Prostate gland (tissue), 2 donors: ENCODE measurements around the gene CCDC88A. TPM values are rescaled to one million over a fixed set of nuclear protein-coding genes. Genes with fewer than 3 reads are reported as not detected.
A peak's percentile ranks its signal among the peaks of the same experiment; 100 is the strongest.

Source experiments
- DNase-seq: peaks from one replicate; pipeline ENCODE4 v3.0.0-alpha.2; 2019; ENCODE audit warnings: low spot score
- H3K27ac ChIP-seq, 2 donors: fragments of 200-600 bp; sonication (generic); 2 replicates each; pipeline ENCODE4 v1.5.1; 2017 to 2019
- H3K27me3 ChIP-seq: fragments of 200-600 bp; sonication (generic); replicated peaks from 2 replicates; pipeline ENCODE4 v1.5.1; 2019; ENCODE audit not compliant: insufficient read depth
- H3K36me3 ChIP-seq, 2 donors: fragments of 200-600 bp; sonication (generic); 1 replicate in 1 of 2; 2 replicates in 1 of 2; pipeline versions ENCODE4 v1.5.1 to v1.8.1; 2017 to 2019
- H3K4me1 ChIP-seq: fragments of 200-600 bp; sonication (generic); replicated peaks from 2 replicates; pipeline ENCODE4 v1.5.1; 2019
- H3K4me3 ChIP-seq, 2 donors: fragments of 200-600 bp; sonication (generic); 2 replicates each; pipeline ENCODE4 v1.5.1; 2017 to 2019
- H3K9me3 ChIP-seq: fragments of 200-600 bp; sonication (generic); 2 replicates; pipeline ENCODE4 v1.5.1; 2017
- POLR2AphosphoS5 ChIP-seq: sonication (generic); formaldehyde crosslinking; IDR thresholded peaks from one replicate; pipeline ENCODE4 v1.6.1; 2017; ENCODE audit warnings: antibody characterized with exemption
- WGBS: methylation state at CpG from one replicate; pipeline ENCODE4 v1.1.5; 2018; 5-methylcytosine and 5-hydroxymethylcytosine counted together
- intact Hi-C: fragments of 100-400 bp; cut with DNase I; formaldehyde crosslinking; loops from one replicate; pipeline ENCODE4 v1.14.2; 2022
- small RNA-seq, 2 donors: library from RNA; depleted of rRNA; stranded (forward); fragments of <200 nt; gene quantifications; one replicate each; pipeline ENCODE3, GENCODE V24; 2016
- total RNA-seq, 2 donors: library from RNA; depleted of rRNA; stranded (reverse); fragments of >200 nt; gene quantifications; one replicate each; pipeline ENCODE4 v1.1.0, GENCODE V29; 2016
- TF ChIP-seq, protein P1 (sequence below), 4 experiments: fragments of 200-600 bp in 2 of 4; fragments of 450-650 bp in 2 of 4; sonication (generic) in 2 of 4; IDR thresholded peaks; 1 replicate in 3 of 4; 2 replicates in 1 of 4; pipeline ENCODE4 v1.5.1; 2016 to 2019; ENCODE audit warnings: antibody characterized with exemption in 4 of 4, mild to moderate bottlenecking in 2 of 4, moderate library complexity in 2 of 4

The CCDC88A gene
- total RNA-seq, 2 donors from 2014 or later: 16.8 to 43.7 TPM

DNA sequence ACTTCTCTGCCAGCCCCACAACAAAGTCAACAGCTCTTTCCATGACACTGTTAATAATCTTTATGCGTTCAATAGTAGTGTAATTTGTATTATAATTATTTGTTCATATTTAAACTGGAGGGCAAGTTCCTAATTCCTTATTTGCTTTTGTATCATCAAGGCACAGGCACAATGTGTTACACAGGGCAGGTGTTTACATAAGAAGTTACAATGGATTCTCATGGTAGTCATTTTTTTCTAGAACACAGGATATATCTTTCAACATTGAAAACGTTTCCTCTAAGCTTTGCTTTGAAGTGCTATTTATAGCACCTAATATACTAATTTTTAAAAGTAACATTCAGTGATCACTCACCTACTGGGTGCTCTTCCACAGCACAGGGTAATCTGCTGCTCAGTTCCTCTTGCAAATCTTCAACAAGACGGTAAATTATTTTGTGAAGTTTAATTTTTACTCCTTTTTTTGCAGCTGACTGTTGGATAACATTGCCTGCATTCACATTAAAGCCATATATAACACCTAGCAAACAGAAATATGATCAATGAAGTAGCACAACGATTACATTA lies 179.9 kb downstream of the CCDC88A start:
- WGBS: 47% methylated on average over 4 of the region's 4 CpGs
- no peaks in the 10 kb centered on the region for H3K9me3 ChIP-seq
- TF ChIP-seq, protein P1, sequence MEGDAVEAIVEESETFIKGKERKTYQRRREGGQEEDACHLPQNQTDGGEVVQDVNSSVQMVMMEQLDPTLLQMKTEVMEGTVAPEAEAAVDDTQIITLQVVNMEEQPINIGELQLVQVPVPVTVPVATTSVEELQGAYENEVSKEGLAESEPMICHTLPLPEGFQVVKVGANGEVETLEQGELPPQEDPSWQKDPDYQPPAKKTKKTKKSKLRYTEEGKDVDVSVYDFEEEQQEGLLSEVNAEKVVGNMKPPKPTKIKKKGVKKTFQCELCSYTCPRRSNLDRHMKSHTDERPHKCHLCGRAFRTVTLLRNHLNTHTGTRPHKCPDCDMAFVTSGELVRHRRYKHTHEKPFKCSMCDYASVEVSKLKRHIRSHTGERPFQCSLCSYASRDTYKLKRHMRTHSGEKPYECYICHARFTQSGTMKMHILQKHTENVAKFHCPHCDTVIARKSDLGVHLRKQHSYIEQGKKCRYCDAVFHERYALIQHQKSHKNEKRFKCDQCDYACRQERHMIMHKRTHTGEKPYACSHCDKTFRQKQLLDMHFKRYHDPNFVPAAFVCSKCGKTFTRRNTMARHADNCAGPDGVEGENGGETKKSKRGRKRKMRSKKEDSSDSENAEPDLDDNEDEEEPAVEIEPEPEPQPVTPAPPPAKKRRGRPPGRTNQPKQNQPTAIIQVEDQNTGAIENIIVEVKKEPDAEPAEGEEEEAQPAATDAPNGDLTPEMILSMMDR (IDR thresholded peaks at IDR 0.05): no peak
- TF ChIP-seq POLR2AphosphoS5: peak; percentile 62
- no peaks in the 10 kb centered on the region for H3K4me1 ChIP-seq
- H3K27ac ChIP-seq: no peak overlapping the region
- no peak overlapping the region for H3K4me3 ChIP-seq
- no peak for DNase-seq
- H3K27me3 ChIP-seq: no peaks in the 10 kb centered on the region
- intact Hi-C loops: no loop called here
- peaks cover 0 to 9% of the 10 kb centered on the region in 2 donors for H3K36me3 ChIP-seq

Small RNA genes within 50 kb of the gene (small RNA-seq; reads per million reads assigned to genes)
- gene RF00019 (0 reads per million in 2 donors), gene RNU6-221P (0 reads per million in 2 donors), gene RNU6-775P (0 reads per million in 2 donors)

Other genes starting within 250 kb of the CCDC88A start
- gene CLHC1, start 187.6 kb downstream of the CCDC88A start, total RNA-seq: 10 to 100 TPM in 1 of 2 donors, 1 to 10 TPM in 1; 5.4 to 15.7 TPM
- 1,000 to 10,000 TPM in 1 of 2 donors, 100 to 1,000 TPM in 1; 665 to 1,633 TPM for gene RPS27A, start 187.2 kb downstream of the CCDC88A start, total RNA-seq
- 10 to 100 TPM; 23.9 to 25.7 TPM for gene MTIF2, start 150.6 kb downstream of the CCDC88A start, total RNA-seq
- 10 to 100 TPM; 23.0 to 24.4 TPM for gene CFAP36, start 99.9 kb upstream of the CCDC88A start, total RNA-seq
- 10 to 100 TPM; 51.4 to 62.0 TPM for gene PPP4R3B, start 197.8 kb upstream of the CCDC88A start, total RNA-seq